Left renal pelvis (tissue), 4 donors: ENCODE data around the gene NMUR2. TPM values are rescaled to one million over a fixed set of nuclear protein-coding genes. Genes with fewer than 3 reads are reported as not detected.

ENCODE experiments used
- DNase-seq, 4 donors: peaks; one replicate each; pipeline ENCODE4 v3.0.0-alpha.2; 2013; ENCODE audit warnings: low read depth in 4 of 4, low spot score in 3 of 4
- polyA plus RNA-seq, 4 donors: library from polyadenylated mRNA; unstranded; fragments of 120-200 nt; gene quantifications; one replicate each; pipeline ENCODE4 v1.2.1, GENCODE V29; 2013; ENCODE audit not compliant: insufficient read length in 4 of 4

Gene NMUR2
- polyA plus RNA-seq = under 1 TPM in 3 of 4 donors, not detected in 1; 0.17 to 0.94 (median 0.27) TPM

DNA sequence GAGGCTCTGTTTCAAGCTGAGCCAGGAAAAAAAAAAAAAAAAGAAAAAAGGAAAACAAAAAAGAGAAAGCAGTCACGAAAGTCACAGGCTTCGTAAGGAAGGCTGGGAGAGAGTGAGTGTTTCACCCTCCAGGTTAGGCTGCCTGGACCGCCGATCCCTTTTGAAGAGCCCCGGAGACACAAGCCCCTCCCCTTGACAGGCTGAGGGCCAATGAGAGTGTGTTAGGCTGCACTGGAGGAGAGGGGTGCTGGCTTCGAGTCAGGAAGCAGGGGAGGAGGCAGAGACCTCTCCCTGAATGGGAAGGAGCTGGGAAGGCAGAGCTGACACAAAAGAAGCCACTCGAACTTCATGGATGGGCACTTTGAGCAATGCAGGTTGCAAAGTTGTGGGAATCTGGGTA is at the start of gene NMUR2:
NMUR2 (minus strand) TSS at position 135 of the 400 bp plus-strand sequence. CDS start 166 bp downstream, outside the sequence.
- peak in 2 of 4 donors; percentile 7 to 17 for DNase-seq

DNA sequence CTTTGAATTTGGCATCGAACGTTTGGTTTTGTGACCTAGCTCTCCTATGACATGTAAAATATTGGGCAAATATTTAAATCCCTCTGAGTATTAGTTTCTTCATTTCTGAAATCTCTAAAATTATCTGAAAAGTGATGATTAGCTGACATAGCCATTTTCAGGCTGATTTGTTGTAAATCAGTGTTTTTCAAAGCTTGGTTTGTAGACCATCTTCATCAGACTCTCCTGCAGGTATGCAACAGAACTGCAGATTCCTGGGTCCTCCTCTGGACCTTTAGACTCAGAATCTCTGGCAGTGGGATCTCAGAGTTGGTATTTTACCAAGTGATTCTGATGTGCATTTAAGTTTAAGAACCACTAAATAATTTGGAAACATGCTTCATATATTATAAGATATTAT is 38.9 kb upstream of the NMUR2 start:
- DNase-seq = no peak

DNA sequence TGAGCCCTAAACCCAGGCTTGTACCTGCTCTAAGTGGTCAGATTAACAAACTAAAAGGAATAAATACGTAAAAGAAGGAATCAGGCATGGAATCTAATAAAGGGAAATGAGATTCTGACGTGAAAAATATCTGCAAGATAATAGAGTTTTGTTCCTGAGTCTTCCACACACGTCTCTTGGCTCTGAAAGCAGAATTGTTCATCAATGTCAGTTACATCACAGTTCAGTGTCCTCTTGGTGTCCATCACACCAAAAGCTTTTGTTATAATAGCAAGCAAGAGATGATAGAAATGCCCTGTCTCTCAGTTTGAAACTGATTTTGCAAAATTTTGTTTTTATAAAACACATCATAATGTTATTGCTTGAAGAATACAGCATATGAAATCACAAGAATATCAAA is 34.7 kb upstream of the NMUR2 start:
- DNase-seq = no peak

GRCh38 chr5:152437866-152438265 is 32.8 kb upstream of the NMUR2 start:
- no peak for DNase-seq

DNA sequence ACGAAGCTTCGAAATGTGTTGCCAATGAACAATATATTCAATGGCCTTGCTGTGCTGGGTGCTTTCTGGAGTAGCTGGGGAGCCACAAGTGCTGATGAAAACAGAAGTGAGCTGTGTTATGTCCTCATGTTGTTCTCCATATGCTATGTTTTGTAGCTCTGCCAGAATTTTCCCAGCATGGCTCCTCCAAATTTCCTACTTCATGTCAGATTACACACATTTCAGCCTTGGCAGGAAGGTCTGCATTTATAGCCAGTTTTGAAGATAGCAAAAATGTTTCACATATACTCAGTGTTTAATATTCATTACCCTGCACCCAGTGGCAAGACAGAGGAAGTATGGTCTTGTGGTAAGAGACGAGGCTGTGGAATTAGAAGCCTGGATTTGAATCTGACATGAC is 22.6 kb upstream of the NMUR2 start:
- no peak for DNase-seq

DNA sequence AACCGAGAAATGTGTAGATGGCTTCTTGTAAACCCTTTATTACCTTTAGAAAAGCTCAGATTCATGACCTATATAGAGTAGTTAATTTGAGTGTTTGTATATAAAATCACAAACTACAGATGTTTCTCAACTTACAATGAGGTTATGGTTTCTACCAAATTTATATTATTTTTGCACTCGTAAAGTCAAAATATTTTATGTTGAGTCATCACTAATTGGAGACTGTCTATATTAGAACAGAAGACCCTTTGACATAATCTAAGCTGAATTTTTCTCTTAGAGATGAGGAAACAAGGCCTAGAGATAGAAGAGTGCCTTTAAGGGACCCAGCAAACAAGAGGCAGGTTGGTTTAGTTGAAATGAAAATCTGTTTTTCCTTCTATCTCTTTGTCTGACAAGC is 20.0 kb upstream of the NMUR2 start:
- DNase-seq = no peak

- no peak for DNase-seq
Observed at GRCh38 chr5:152424501-152424900, 19.4 kb upstream of the NMUR2 start.

DNA sequence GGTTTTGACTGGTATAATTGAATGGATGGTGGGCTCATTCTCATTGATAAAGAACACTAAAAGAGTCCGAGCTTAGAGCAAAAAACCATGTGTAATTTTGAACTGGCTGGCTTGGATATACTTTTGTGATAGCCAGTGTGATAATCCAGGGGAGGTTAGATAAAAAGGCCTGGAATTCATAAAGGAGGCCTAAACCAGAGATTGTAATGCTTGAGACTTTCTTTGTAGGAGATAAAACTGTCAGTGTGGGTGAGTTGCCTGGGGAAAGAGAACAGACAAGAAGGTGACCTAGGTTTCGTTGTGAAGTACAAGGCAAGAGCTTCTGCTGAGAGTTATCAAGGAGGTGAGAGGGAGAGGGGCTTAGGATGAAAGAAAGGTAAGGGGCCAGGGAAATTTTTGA is 17.0 kb upstream of the NMUR2 start:
- DNase-seq = no peak

DNA sequence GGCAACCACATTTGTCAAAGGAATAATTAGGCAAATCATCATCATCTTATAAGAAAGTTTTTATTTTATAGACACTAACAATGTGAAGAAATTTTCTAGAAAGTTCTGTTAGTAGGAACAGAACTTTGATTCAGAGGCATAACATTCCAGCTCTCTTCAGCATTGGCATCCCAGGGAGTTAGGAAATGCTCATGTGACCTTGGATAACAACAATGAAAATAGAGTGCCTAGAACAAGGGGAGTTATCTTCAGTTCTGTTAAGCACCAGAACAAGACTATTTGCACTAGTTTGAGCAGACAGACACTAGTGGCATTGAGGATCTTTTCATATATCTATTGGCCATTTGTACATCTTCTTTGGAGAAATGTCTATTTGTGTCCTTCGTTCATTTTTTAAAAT is 7.0 kb upstream of the NMUR2 start:
- DNase-seq = no peak

DNA sequence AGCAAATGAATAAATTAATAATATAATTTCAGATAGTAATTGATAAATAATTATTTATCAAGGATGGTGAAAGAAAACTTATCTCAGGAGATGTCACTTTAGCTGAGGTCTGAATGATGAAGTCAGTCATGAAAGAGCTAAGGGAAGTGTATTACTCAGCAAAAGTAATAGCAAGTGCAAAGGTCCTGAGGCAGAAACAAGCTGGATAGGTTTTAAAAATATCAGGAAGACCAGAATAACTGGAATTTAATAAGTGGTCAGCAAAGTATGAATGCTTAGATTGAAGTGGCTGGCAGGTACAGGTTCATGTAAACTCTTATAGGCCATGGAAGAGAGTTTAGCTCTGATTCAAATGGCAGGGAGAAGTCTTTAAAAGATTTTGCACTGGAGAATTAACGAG is 1.0 kb upstream of the NMUR2 start:
- DNase-seq = no peak

DNA sequence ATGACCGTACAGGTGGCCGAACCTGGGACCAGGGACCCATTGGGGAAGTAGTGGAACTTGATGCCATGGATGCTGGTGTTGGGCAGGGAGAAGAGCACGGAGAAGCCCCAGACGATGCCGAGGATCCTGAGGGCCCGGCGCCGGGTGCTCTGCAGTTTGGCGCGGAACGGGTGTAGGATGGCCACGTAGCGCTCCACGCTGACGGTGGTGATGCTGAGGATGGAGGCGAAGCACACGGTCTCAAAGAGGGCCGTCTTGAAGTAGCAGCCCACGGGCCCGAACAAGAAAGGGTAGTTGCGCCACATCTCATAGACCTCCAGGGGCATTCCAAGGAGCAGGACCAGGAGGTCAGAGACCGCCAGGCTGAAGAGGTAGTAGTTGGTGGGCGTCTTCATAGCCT is 585 bp downstream of the NMUR2 start:
- DNase-seq = no peak

GRCh38 chr5:152403046-152403445 is 2.0 kb downstream of the NMUR2 start:
- no peak for DNase-seq

GRCh38 chr5:152400846-152401245 is 4.2 kb downstream of the NMUR2 start:
- no peak for DNase-seq

DNA sequence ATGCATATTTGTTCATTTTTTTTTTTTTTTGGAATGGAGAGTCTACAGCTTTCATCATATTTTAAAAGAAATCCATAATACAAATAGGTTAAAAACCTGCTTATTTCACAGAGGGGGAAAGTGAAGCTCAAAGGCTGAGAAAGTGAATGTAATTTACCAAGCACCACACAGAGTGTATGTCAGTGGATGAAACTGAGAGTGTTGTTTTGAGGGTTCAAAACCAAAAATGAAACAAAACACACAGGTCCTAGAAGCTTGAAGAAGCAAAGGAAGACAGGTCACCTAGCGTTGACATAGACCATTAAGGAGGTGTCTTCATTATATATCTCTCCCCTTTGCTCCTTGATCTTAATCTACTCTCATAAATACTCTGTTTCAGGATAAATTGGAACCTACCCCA is 7.5 kb downstream of the NMUR2 start:
- no peak for DNase-seq

- DNase-seq = no peak
Observed at GRCh38 chr5:152393441-152393840, 11.6 kb downstream of the NMUR2 start.

DNA sequence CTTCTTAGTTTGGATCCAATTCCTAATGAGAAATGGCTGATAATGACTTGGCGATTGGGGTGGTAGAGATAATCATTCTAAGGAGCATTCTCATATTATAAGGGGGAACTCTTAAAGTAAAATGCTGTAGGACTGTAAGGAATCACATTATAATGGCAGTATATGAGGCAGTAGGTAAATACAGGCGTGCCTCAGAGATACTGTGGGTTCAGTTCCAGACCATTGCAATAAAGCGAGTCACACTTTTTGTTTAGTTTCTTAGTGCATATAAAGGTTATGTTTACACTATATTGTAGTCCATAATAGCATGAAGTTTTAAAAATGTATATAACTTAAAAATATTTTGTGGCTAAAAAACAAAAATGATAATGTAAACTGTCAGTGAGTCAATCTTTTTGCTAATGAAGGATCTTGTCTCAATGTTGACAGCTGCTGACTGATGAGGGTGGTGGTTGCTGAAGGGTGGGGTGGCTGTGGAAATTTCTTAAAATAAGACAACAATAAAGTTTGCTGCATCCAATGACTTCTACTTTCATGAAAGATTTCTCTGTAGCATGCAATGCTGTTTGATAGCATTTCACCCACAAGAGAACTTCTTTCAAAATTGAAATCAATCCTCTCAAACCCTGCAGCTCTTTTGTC is 15.8 kb downstream of the NMUR2 start:
- DNase-seq = no peak

DNA sequence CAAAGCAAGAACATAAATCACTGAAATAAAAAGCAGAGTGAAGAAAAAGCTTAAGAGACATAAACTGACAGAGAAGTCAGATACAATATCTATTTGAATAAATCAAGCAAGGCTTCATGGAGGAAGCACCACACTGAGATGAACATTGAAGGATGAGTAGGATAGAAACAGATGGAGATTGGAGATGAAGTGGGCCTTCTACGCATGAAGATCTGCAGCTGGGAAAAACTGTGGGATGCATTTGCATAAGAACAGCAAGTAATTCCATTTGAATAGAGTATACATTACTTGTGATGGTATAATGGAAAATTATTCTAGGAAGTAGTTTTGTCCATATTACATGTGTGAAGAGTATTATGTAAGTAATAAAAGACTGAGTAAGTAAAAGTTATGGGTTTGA is 16.5 kb downstream of the NMUR2 start:
- no peak for DNase-seq

- no peak for DNase-seq
Observed at GRCh38 chr5:152380415-152381123, 24.5 kb downstream of the NMUR2 start.

GRCh38 chr5:152379331-152379730 is 25.7 kb downstream of the NMUR2 start:
- DNase-seq = no peak

GRCh38 chr5:152378730-152379129 is 26.3 kb downstream of the NMUR2 start:
- DNase-seq = no peak

GRCh38 chr5:152376886-152377285 is 28.2 kb downstream of the NMUR2 start:
- no peak for DNase-seq

DNA sequence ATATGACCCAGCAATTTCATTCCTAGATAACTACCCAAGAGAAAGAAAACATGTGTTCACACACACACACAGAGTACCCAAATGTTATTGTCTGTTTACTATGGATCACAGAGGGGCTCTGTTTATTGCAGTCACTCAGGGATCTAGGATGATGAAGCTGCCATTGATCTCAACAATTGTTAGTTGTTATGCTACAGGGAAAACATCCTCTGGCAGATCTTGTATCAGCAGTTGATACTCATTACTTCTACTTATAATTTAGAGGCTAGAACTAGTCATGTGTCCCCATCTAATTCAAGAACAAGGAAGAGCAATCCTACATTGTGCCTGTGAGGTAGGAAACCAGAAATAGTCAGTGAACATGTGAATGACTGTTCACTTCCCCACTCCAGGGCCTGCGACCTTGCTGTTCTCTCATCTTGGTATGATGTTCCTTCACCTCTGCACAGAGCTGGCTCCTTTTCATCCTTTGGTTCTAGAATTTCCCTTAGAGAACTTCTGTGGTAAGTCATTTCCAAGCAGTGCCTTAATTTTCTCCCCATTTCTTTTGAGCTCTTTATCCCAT is 30.3 kb downstream of the NMUR2 start:
- no peak for DNase-seq
